Left lobe of liver (tissue), 2 donors: ENCODE results near the gene TTC32. TPM values are rescaled to one million over a fixed set of nuclear protein-coding genes. Genes with fewer than 3 reads are reported as not detected.

Source experiments
- ATAC-seq: fragments of 200-7000 bp; cut with Tn5 transposase; one replicate; pipeline ENCODE4 v1.9.1; 2020; ENCODE audit warnings: mild to moderate bottlenecking, moderate library complexity
- DNase-seq: peaks from one replicate; pipeline ENCODE4 v3.0.0-alpha.2; 2020; ENCODE audit warnings: low spot score
- total RNA-seq: library from RNA; stranded (reverse); gene quantifications from one replicate; pipeline ENCODE4 v1.2.1, GENCODE V29; 2021
- donor health status: DM: no; HTN: no; CAD: no; lungs with moderate emphysema.
- donor health status: DM: no; HTN: yes; CAD: no.

TTC32 gene
- total RNA-seq, 1 donor from 2014 or later: 4.9 TPM

- no peak for DNase-seq
- ATAC-seq: no peak
These were observed 46.9 kb downstream of the TTC32 start for GRCh38 chr2:19854596-19855541.

- DNase-seq (peak; percentile 29), ATAC-seq (no peak)
These were observed 50.6 kb downstream of the TTC32 start for GRCh38 chr2:19851116-19851695.

GRCh38 chr2:19850056-19851050, 51.4 kb downstream of the TTC32 start:
- DNase-seq (peak; percentile 6), ATAC-seq (no peak)

GRCh38 chr2:19848952-19849351, 52.8 kb downstream of the TTC32 start:
- ATAC-seq (no peak), DNase-seq (no peak)

GRCh38 chr2:19848029-19848750, 53.6 kb downstream of the TTC32 start:
- DNase-seq: no peak
- ATAC-seq: no peak

- ATAC-seq (no peak), DNase-seq (no peak)
These were observed 54.3 kb downstream of the TTC32 start for GRCh38 chr2:19847486-19847885.

Other genes with a start within 250 kb of the TTC32 start
- 1.5 TPM for gene WDR35, start 88.1 kb upstream of the TTC32 start, total RNA-seq
- 0.08 TPM for gene MATN3, start 110.7 kb upstream of the TTC32 start, total RNA-seq
- gene LAPTM4A, start 149.6 kb upstream of the TTC32 start, total RNA-seq: 120 TPM